GM19467 (cell line): ENCODE results near the gene MEGF11.
"Not testable (repeated sequence)": the region's sequence is repeated elsewhere in the genome, so short reads cannot be mapped to it uniquely, and the experiment has no call there.

Experiments
- ATAC-seq: cut with Tn5 transposase; IDR thresholded peaks from one replicate; pipeline ENCODE4 v1.9.1; 2021; ENCODE audit warnings: mild to moderate bottlenecking, moderate library complexity; ENCODE audit not compliant: unreplicated experiment

MEGF11 gene

GRCh38 chr15:65986416-65986815 is 267.1 kb downstream of the MEGF11 start:
- no peak for ATAC-seq

GRCh38 chr15:65985387-65985786 is 268.2 kb downstream of the MEGF11 start:
- no peak for ATAC-seq

GRCh38 chr15:65982627-65983322 is 270.8 kb downstream of the MEGF11 start:
- ATAC-seq, result no peak

GRCh38 chr15:65981837-65982626 is 271.5 kb downstream of the MEGF11 start:
- ATAC-seq, result no peak

- no peak for ATAC-seq
Measured at GRCh38 chr15:65980824-65981456, 272.6 kb downstream of the MEGF11 start.

GRCh38 chr15:65979837-65980236 is 273.7 kb downstream of the MEGF11 start:
- no peak for ATAC-seq

- no peak for ATAC-seq
Measured at GRCh38 chr15:65979316-65979715, 274.2 kb downstream of the MEGF11 start.

- ATAC-seq, result no peak
Measured at GRCh38 chr15:65978110-65978509, 275.4 kb downstream of the MEGF11 start.

GRCh38 chr15:65976196-65976595 is 277.4 kb downstream of the MEGF11 start:
- ATAC-seq, result not testable (repeated sequence)

- ATAC-seq, result no peak
Measured at GRCh38 chr15:65971741-65971995, 281.9 kb downstream of the MEGF11 start.

- no peak for ATAC-seq
Measured at GRCh38 chr15:65970937-65971740, 282.4 kb downstream of the MEGF11 start.

GRCh38 chr15:65969865-65970816 is 283.4 kb downstream of the MEGF11 start:
- no peak for ATAC-seq

- ATAC-seq, result no peak
Measured at GRCh38 chr15:65968511-65968910, 285.0 kb downstream of the MEGF11 start.

GRCh38 chr15:65964792-65965433 is 288.6 kb downstream of the MEGF11 start:
- ATAC-seq, result no peak

GRCh38 chr15:65963911-65964482 is 289.6 kb downstream of the MEGF11 start:
- no peak for ATAC-seq

GRCh38 chr15:65963358-65963757 is 290.2 kb downstream of the MEGF11 start:
- no peak for ATAC-seq

- no peak for ATAC-seq
Measured at GRCh38 chr15:65962187-65962586, 291.4 kb downstream of the MEGF11 start.

- no peak for ATAC-seq
Measured at GRCh38 chr15:65960586-65960985, 293.0 kb downstream of the MEGF11 start.

- no peak for ATAC-seq
Measured at GRCh38 chr15:65958835-65959234, 294.7 kb downstream of the MEGF11 start.
